ENCODE measurements around the gene SLC25A4. TPM values are rescaled to one million over a fixed set of nuclear protein-coding genes. Genes with fewer than 3 reads are reported as not detected.

The SLC25A4 gene
- total and polyA plus RNA-seq, 2 donors (not counting 3 experiments of a cell fraction or from before 2014, with no cell fraction given): 13.5 to 13.7 TPM

DNA sequence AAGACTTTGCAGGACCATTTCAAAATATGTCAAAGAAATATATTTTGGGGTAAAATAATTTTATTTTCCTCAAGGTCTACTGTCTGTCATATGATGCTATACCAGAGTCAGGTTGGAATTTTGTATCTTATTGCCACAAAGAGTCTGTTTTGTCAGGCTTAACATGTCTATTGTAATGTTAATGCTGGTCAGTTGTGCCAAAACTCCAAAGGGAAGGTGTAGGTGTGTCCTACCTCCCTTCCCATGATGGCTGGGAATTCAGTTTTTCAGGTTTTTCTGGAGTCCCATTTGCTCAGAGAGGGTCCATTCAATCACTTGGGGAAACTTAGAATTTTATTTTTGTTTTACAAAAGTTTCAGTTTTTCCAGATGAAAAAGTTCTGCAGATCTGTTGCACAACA lies 33.3 kb upstream of the SLC25A4 start:
- FAIRE-seq: no peak
- CTCF ChIA-PET: no interaction called here
- H3K4me3 ChIP-seq (replicated peaks in 1 of 3; ENCODE audit: insufficient read depth in 1 of 3, low read depth in 1 of 3, low read length in 3 of 3): no peak overlapping the region
- H3K9me3 ChIP-seq (replicated peaks; ENCODE audit: control insufficient read depth, insufficient read depth, low read length): no peaks in the 10 kb centered on the region
- peaks cover 9% of the 10 kb centered on the region for H3K4me1 ChIP-seq (ENCODE audit: control insufficient read depth, extremely low read depth, insufficient read depth, low read length)
- no peaks in the 10 kb centered on the region for H3K36me3 ChIP-seq (ENCODE audit: control insufficient read depth in 2 of 2, extremely low read depth in 1 of 2, insufficient read depth in 2 of 2, low read length in 2 of 2)
- BruUV-seq (replicated peaks): no TSS peak
- intact Hi-C loops (cut with micrococcal nuclease): loop anchor here (5.0 kb wide), 1 partner anchor 282 kb away; the partner anchor contains the start of gene ACSL1
- no peak overlapping the region for H3K9ac ChIP-seq (replicated peaks; ENCODE audit: extremely low read depth, insufficient read depth, low read length)
- no peak for DNase-seq (ENCODE audit: low read depth, low spot score)
- no peak overlapping the region for H3K4me2 ChIP-seq (ENCODE audit: insufficient read depth, low read length)
- TF ChIP-seq JUN (IDR thresholded peaks at IDR 0.05; ENCODE audit: borderline replicate concordance, insufficient read depth, insufficient read length, low read depth): no peak
- no peak for TF ChIP-seq POLR2A (IDR thresholded peaks at IDR 0.05; ENCODE audit: low read depth, low read length)
- TF ChIP-seq, protein P1, sequence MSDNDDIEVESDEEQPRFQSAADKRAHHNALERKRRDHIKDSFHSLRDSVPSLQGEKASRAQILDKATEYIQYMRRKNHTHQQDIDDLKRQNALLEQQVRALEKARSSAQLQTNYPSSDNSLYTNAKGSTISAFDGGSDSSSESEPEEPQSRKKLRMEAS (IDR thresholded peaks at IDR 0.05; ENCODE audit: insufficient read depth, insufficient read length): no peak
- TF ChIP-seq FOS (IDR thresholded peaks at IDR 0.05; ENCODE audit: borderline replicate concordance, insufficient read depth, low read length): no peak
- no peak for TF ChIP-seq POLR2AphosphoS5 (IDR thresholded peaks at IDR 0.05; ENCODE audit: insufficient read depth, low read depth, low read length)
- no peak for TF ChIP-seq MYC (IDR thresholded peaks at IDR 0.05; ENCODE audit: low read depth, low read length)
- TF ChIP-seq, protein P2, sequence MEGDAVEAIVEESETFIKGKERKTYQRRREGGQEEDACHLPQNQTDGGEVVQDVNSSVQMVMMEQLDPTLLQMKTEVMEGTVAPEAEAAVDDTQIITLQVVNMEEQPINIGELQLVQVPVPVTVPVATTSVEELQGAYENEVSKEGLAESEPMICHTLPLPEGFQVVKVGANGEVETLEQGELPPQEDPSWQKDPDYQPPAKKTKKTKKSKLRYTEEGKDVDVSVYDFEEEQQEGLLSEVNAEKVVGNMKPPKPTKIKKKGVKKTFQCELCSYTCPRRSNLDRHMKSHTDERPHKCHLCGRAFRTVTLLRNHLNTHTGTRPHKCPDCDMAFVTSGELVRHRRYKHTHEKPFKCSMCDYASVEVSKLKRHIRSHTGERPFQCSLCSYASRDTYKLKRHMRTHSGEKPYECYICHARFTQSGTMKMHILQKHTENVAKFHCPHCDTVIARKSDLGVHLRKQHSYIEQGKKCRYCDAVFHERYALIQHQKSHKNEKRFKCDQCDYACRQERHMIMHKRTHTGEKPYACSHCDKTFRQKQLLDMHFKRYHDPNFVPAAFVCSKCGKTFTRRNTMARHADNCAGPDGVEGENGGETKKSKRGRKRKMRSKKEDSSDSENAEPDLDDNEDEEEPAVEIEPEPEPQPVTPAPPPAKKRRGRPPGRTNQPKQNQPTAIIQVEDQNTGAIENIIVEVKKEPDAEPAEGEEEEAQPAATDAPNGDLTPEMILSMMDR (IDR thresholded peaks at IDR 0.05; ENCODE audit: extremely low read depth in 1 of 2, insufficient read depth in 1 of 2, low read depth in 1 of 2, low read length in 2 of 2): no peak
- TF ChIP-seq GATA2 (IDR thresholded peaks at IDR 0.05; ENCODE audit: insufficient read depth, insufficient read length, low read depth, low read length): no peak
- TF ChIP-seq EZH2 (IDR thresholded peaks at IDR 0.05; ENCODE audit: borderline replicate concordance, low read depth, low read length, severe bottlenecking): no peak
- dilution Hi-C loops (cut with MboI; ENCODE audit: extremely low pct_ligation_motif_present, low sequenced_read_pairs): no loop called here
- no peak overlapping the region for H3K27ac ChIP-seq (ENCODE audit: insufficient read depth, low read depth, low read length)
- H3K9me1 ChIP-seq (replicated peaks; ENCODE audit: control insufficient read depth, extremely low read depth, insufficient read depth, low read length): no peaks in the 10 kb centered on the region
- no peaks in the 10 kb centered on the region for H3K79me2 ChIP-seq (ENCODE audit: control insufficient read depth, insufficient read depth, low read length)
- POLR2A ChIA-PET: no interaction called here
- peaks cover 0 to 2% of the 10 kb centered on the region in 2 experiments for H3K27me3 ChIP-seq (ENCODE audit: control insufficient read depth in 2 of 2, insufficient read depth in 2 of 2, low read length in 2 of 2)
- H4K20me1 ChIP-seq (replicated peaks; ENCODE audit: control insufficient read depth, extremely low read depth, insufficient read depth, low read length): no peaks in the 10 kb centered on the region
- H2AFZ ChIP-seq (ENCODE audit: low read depth, low read length): no peak overlapping the region

Data from endothelial cell of umbilical vein (primary cell).